GM12891 (cell line): Measurements from ENCODE around the gene ALDH3B2.

Source experiments
- DNase-seq: peaks from one replicate; pipeline ENCODE4 v3.0.0; 2011; ENCODE audit warnings: low spot score; ENCODE audit not compliant: insufficient read length
- FAIRE-seq: peaks from 2 replicates; lab custom pipeline; 2011; peaks lifted over from hg19 to GRCh38; lab: Jason Lieb, UNC
- PAX5 ChIP-seq: IDR thresholded peaks from 2 replicates; pipeline ENCODE4 v1.6.1; 2011; ENCODE audit warnings: low read length, moderate library complexity, mild to moderate bottlenecking; ENCODE audit not compliant: insufficient read depth, severe bottlenecking
- POLR2A ChIP-seq: IDR thresholded peaks from 2 replicates; pipeline ENCODE4 v1.6.1; 2011; ENCODE audit warnings: low read depth, low read length, control low read depth
- POLR2AphosphoS5 ChIP-seq: IDR thresholded peaks from 2 replicates; pipeline ENCODE4 v1.6.1; 2011; ENCODE audit warnings: low read depth, low read length, control low read depth
- POU2F2 ChIP-seq: IDR thresholded peaks from 2 replicates; pipeline ENCODE4 v1.6.1; 2011; ENCODE audit warnings: low read depth, mild to moderate bottlenecking, control low read depth, low read length, moderate library complexity
- SPI1 ChIP-seq: IDR thresholded peaks from 2 replicates; pipeline ENCODE4 v1.6.1; 2011; ENCODE audit warnings: low read depth, low read length, control low read depth
- TAF1 ChIP-seq: IDR thresholded peaks from 2 replicates; pipeline ENCODE4 v1.6.1; 2011; ENCODE audit warnings: low read depth, low read length, control low read depth

The ALDH3B2 gene

GRCh38 chr11:67615728-67616430 lies 58.5 kb downstream of the ALDH3B2 start:
- no peak for TF ChIP-seq PAX5
- no peak for TF ChIP-seq POLR2A
- no peak for TF ChIP-seq SPI1
- TF ChIP-seq TAF1 = no peak
- TF ChIP-seq POLR2AphosphoS5 = no peak
- no peak for TF ChIP-seq POU2F2
- DNase-seq = no peak
- peak; percentile 83 for FAIRE-seq

- TF ChIP-seq TAF1 (no peak), POU2F2 (no peak), POLR2AphosphoS5 (no peak), SPI1 (no peak), POLR2A (no peak), PAX5 (no peak)
- no peak for DNase-seq
- FAIRE-seq = no peak
Observed at GRCh38 chr11:67614730-67615714, 59.4 kb downstream of the ALDH3B2 start.

- TF ChIP-seq POLR2AphosphoS5 = peak; percentile 70; the same call in 1 of the 2 replicates
- peak; percentile 2 for TF ChIP-seq PAX5
- TF ChIP-seq SPI1 = peak; percentile 95
- no peak for TF ChIP-seq POU2F2
- TF ChIP-seq POLR2A = peak; percentile 64; the same call in 1 of the 2 replicates
- TF ChIP-seq TAF1 = peak; percentile 66
- DNase-seq = peak; percentile 81
- peak; percentile 96 for FAIRE-seq
Observed at GRCh38 chr11:67613960-67614715, 60.3 kb downstream of the ALDH3B2 start.

- peak; percentile 7; the same call in 1 of the 2 replicates for TF ChIP-seq POLR2AphosphoS5
- no peak for TF ChIP-seq TAF1
- DNase-seq (no peak), FAIRE-seq (no peak)
Observed at GRCh38 chr11:67613313-67613959, 61.0 kb downstream of the ALDH3B2 start.

DNA sequence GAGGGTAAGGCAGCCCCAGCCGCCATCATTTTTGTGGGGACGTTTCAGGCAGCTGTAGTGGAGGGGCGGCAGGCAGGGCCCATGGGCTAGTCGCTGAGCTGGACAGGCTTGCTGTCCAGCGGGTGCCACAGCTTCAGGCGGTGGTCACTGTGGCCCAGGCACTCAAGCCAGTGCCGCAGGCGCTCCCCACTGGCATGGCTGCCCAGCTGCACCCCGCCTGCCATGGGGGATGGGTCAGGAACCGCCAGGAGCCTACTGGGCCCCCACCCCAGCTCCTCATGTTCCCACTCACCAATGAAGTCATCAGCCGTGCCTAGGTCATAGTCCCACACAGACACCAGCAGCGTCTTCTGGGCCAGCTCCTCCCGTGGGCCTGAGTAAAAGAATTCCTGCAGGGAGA lies 61.7 kb downstream of the ALDH3B2 start:
- no peak for DNase-seq
- no peak for TF ChIP-seq POU2F2
- TF ChIP-seq PAX5 = no peak
- TF ChIP-seq TAF1 = no peak
- TF ChIP-seq POLR2AphosphoS5 = no peak
- no peak for TF ChIP-seq SPI1
- TF ChIP-seq POLR2A = no peak
- FAIRE-seq = no peak
